C4-2B (cell line): ENCODE data around the gene GABPB2.

Source experiments
- CTCF ChIP-seq: fragments of 450-650 bp; conservative IDR thresholded peaks from 2 replicates; pipeline ENCODE4 v1.5.1; 2017; ENCODE audit warnings: mild to moderate bottlenecking
- ZFX ChIP-seq: fragments of 450-650 bp; IDR thresholded peaks from 2 replicates; pipeline ENCODE4 v1.6.1; 2017

- TF ChIP-seq CTCF, result no peak
- no peak for TF ChIP-seq ZFX
Measured at GRCh38 chr1:151065089-151065645, 5.4 kb upstream of the GABPB2 start.
